Hypothalamus (tissue), 51 donors: ENCODE results near the gene FAM53B.

Experiments used
- DNase-seq, 51 donors: peaks; one replicate each; lab custom pipeline; 2025; lab: John Stamatoyannopoulos, UW

The FAM53B gene

GRCh38 chr10:124743191-124744101, 732 bp downstream of the FAM53B start:
- peak in 6 of 51 donors; percentile 26 to 66 (median 48) for DNase-seq

DNA sequence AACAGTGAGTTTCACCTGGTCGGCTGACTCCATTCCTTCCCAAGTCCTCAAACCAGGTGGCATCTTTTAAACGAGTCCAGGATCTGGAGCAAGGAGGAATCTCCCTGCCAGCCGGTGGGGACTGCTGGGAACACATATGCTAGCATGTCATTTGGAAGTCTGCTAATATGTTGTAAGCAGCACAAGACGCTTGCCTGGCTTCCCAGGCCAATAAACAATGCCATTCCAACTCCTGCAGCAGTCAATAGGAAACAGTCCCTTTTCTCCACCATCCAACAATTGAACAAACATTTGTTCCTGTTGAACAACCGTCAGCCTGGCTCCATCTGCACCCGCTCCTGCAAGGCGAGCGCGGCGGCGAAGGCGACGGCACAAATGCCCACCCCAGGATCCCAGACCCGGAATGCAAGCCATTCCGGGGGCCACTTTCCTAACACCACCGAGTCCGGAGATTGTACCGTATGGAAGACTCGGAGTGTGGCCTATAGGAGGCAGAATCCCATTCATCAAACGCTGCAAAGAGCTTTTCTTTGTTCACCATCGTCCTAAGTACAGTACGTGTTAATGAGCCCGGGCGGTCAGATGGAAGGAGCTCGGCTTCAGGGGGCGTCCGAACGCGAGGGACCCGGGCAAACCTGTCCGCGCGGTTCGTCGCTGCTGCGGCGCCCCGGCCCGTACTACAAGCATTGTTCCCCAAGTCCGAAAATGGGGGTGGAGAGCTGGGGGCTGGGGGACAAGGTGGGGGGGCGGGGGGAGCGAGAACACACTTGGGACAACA, 1.6 kb downstream of the FAM53B start:
- peak in 5 of 51 donors; percentile 29 to 81 (median 40) for DNase-seq

- peak in 1 of 51 donors; percentile 81 for DNase-seq
These were observed 2.2 kb downstream of the FAM53B start for GRCh38 chr10:124741922-124742412.

- DNase-seq: peak in 43 of 51 donors; percentile 35 to 91 (median 75)
These were observed 2.8 kb downstream of the FAM53B start for GRCh38 chr10:124741281-124741921.

GRCh38 chr10:124740369-124741280, 3.6 kb downstream of the FAM53B start:
- peak in 27 of 51 donors; percentile 34 to 87 (median 61) for DNase-seq

DNA sequence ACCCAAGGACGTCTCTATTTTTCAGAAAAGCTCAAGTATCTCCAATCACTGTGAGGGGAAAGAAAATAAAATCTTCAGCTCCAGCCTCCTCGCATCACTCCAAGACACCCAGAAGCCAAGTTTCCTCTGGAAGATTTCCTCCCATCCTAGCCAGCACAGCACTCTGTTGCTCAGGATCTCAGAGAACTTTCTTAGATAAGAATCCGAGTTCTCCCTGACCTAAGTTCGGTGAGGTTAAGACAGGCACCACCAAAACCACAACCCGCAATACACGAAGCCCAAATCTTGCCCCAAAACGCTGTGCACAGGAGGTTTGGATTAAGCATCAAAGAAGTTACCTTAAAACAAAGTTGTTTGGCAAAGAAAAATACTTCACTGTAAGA, 4.2 kb downstream of the FAM53B start:
- DNase-seq: no peak

- no peak for DNase-seq
These were observed 4.9 kb downstream of the FAM53B start for GRCh38 chr10:124739119-124739921.

- DNase-seq: no peak
These were observed 5.7 kb downstream of the FAM53B start for GRCh38 chr10:124738441-124738840.

GRCh38 chr10:124737708-124738107, 6.5 kb downstream of the FAM53B start:
- DNase-seq: no peak

GRCh38 chr10:124737221-124737620, 7.0 kb downstream of the FAM53B start:
- DNase-seq: no peak

GRCh38 chr10:124736491-124737136, 7.6 kb downstream of the FAM53B start:
- DNase-seq: peak in 36 of 51 donors; percentile 46 to 91 (median 74)

DNA sequence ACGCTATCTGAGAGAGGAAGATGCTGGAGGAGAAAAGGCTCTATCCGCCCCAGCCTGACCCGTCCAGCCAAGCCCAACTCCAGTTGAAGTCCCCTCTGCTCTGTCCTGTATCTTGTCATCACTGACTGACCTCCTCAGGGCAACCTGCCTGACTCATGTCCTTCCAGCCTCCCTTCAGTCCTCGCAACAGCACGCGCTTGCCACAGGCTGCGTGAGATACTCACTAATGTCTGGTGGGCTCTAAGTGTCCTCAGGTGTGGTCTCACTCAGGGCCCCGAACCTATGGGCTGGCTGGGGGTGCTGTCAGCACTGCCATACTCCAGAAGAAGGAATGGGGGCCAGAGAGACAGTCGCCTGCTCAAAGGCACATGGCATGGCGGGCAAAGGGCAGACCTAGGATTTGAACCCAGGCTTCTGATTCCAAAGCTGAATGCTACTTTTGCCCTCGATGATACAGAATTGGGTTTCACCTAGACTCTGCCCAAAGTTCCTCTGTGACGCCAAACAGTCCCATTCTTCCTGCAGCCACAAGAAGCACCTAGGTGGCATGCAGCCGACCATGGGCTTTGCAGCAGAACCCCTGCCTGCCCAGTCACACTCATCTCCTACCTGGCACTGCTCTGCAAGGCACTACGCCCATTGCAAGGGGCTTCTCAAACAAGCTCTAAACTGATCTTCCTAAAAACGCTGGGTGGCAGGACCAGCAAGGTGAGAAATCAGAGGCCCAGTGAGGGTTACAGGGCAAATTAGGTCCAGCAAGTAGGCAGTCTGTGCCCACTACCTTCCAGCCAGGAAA, 8.5 kb downstream of the FAM53B start:
- no peak for DNase-seq

DNA sequence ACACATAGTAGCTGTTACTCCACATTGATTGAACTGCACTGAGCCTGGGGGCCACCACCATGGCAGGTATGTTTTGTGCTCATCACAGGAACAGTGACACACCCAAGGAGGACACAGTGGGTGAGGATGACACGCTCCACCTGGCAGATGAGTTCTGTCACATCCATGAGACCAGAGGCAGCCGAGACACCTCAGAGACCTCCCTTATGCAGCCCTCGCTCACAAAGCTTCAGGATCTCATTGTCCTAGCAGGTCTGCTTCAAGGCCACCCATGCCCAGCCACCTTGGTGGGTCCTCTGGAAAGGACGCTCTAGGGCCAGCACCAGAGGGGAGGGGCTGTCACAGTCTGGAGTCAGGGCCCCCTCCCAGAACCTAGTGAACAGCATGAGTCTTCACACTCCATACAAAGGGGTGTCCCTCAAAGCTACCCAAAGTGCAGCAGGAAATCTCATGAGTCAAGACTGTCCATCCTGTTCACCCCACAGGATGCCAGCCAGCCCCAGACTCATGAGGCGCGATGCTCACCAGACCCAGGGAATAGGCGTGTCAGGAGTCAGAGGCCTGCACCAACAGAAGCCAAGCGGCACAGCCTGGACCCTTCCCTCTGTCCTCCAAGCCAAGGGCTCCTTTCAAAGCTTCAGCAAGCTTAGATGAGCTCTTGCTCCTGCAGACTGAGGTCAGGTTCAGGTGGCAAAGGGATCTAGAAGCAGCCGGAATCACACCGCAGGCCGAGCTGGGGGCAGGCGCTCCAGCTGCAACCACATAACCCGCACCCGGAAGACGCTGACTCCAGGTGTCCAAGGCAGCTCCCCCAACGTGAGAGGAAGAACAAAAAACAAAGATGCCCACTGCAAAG, 9.6 kb downstream of the FAM53B start:
- DNase-seq: no peak

DNA sequence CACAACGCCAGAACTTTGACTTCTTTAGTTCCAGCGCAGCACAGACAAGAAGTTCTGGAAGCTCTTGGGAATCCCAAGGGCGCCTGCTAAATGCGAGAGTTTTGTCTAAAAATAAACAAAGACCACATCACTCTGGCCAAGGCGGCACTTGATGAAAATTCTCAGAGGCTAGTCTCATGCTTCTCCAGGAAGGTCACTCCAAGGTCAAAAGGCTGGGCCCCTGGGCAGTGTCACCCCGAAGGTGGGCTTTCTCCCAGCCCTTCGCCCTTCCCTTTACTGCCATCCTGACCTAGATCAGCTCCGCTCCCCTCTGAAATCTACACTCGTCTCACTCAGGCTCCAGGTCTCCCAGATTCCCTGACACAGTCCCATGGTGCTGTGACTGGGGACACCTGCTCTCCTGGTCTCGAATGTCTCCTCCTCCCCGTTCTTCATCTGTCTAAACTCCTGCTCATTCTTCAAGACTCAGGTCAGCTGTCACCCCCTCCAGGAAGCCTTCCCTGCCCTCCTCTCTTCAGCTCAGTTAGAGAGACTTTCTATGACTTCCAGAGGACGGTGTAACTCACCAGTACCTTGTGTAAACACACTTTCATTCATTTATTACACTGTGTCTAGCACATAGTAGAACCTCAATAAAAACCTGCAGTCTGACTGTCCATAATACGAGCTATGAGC, 10.5 kb downstream of the FAM53B start:
- DNase-seq: no peak

- DNase-seq: peak in 16 of 51 donors; percentile 31 to 67 (median 45)
These were observed 11.1 kb downstream of the FAM53B start for GRCh38 chr10:124732931-124733570.
